Suprapubic skin (tissue), 4 donors: ENCODE data around the gene SLC12A1.

Experiments
- POLR2A ChIP-seq, 2 donors: fragments of 450-650 bp; IDR thresholded peaks; one replicate each; pipeline ENCODE4 v1.6.1; 2017; ENCODE audit warnings: antibody characterized with exemption in 2 of 2, mild to moderate bottlenecking in 2 of 2, moderate library complexity in 2 of 2
- POLR2AphosphoS5 ChIP-seq, 3 donors: sonication (generic); formaldehyde crosslinking; IDR thresholded peaks; one replicate each; pipeline ENCODE4 v1.6.1; 2017; ENCODE audit warnings: antibody characterized with exemption in 3 of 3
- TF ChIP-seq, protein P1 (sequence below), 2 donors: fragments of 200-600 bp in 1 of 2; fragments of 450-650 bp in 1 of 2; sonication (generic) in 1 of 2; IDR thresholded peaks; one replicate each; pipeline ENCODE4 v1.5.1; 2016 to 2019; ENCODE audit warnings: antibody characterized with exemption in 2 of 2, mild to moderate bottlenecking in 1 of 2, moderate library complexity in 1 of 2

DNA sequence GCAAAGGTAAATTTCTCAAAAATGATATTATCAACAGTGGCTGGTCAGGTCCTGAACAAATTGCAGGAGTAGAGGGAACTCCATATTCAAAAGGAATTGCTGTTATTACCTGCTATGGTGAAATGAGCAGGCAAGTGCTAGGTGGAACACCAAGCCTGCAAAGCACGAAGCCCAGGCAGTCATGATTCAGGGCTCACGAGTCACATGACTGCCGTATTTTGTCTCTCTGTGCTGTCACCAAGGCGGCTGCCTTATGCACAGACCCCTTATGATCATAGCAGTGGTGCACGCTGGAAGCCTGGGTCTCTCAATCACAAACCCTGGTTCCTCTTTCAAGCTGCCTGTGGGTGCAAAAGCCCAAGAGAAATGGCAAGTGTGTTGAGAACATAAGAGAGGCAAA lies 24.4 kb downstream of the SLC12A1 start:
- no peak for TF ChIP-seq POLR2A (IDR thresholded peaks at IDR 0.05)
- TF ChIP-seq, protein P1, sequence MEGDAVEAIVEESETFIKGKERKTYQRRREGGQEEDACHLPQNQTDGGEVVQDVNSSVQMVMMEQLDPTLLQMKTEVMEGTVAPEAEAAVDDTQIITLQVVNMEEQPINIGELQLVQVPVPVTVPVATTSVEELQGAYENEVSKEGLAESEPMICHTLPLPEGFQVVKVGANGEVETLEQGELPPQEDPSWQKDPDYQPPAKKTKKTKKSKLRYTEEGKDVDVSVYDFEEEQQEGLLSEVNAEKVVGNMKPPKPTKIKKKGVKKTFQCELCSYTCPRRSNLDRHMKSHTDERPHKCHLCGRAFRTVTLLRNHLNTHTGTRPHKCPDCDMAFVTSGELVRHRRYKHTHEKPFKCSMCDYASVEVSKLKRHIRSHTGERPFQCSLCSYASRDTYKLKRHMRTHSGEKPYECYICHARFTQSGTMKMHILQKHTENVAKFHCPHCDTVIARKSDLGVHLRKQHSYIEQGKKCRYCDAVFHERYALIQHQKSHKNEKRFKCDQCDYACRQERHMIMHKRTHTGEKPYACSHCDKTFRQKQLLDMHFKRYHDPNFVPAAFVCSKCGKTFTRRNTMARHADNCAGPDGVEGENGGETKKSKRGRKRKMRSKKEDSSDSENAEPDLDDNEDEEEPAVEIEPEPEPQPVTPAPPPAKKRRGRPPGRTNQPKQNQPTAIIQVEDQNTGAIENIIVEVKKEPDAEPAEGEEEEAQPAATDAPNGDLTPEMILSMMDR (IDR thresholded peaks at IDR 0.05): no peak
- TF ChIP-seq POLR2AphosphoS5 (IDR thresholded peaks at IDR 0.05): no peak
